ENCODE results near the gene SLC35E3. TPM values are rescaled to one million over a fixed set of nuclear protein-coding genes. Genes with fewer than 3 reads are reported as not detected.
"Not testable (repeated sequence)": the region's sequence is repeated elsewhere in the genome, so short reads cannot be mapped to it uniquely, and the experiment has no call there.

SLC35E3 gene
- total and polyA plus RNA-seq, 7 donors = under 0.01 to 5.3 (median 1.8) TPM

- no peak for DNase-seq
- Histone ChIP-seq H3K4me1 (no peaks in the 10 kb centered on the region), H3K4me3 (no peak overlapping the region), H3K9me3 (no peaks in the 10 kb centered on the region), H3K27me3 (no peaks in the 10 kb centered on the region), H3K36me3 (no peaks in the 10 kb centered on the region), H3K27ac (no peak overlapping the region)
- 97% methylated on average over 3 of the region's 3 CpGs for WGBS, 2 donors
- no peak for TF ChIP-seq CTCF (IDR thresholded peaks at IDR 0.05)
- no peak for TF ChIP-seq POLR2A (IDR thresholded peaks at IDR 0.05)
- TF ChIP-seq EP300 (IDR thresholded peaks at IDR 0.05) = no peak
- TF ChIP-seq POLR2AphosphoS5 (IDR thresholded peaks at IDR 0.05) = no peak
- intact Hi-C loops (cut with DNase I) = no loop called here
Measured at GRCh38 chr12:68794653-68795251, 48.8 kb downstream of the SLC35E3 start.

GRCh38 chr12:68796399-68796798 lies 50.4 kb downstream of the SLC35E3 start:
- TF ChIP-seq EP300 (IDR thresholded peaks at IDR 0.05) (no peak), CTCF (IDR thresholded peaks at IDR 0.05) (no peak), POLR2AphosphoS5 (IDR thresholded peaks at IDR 0.05) (no peak), POLR2A (IDR thresholded peaks at IDR 0.05) (no peak)
- Histone ChIP-seq H3K27ac (no peak overlapping the region), H3K36me3 (no peaks in the 10 kb centered on the region), H3K4me3 (no peak overlapping the region), H3K27me3 (no peaks in the 10 kb centered on the region), H3K9me3 (no peaks in the 10 kb centered on the region), H3K4me1 (no peaks in the 10 kb centered on the region)
- intact Hi-C loops (cut with DNase I) = no loop called here
- WGBS, 2 donors = 96 to 97% methylated on average over 15 of the region's 15 CpGs
- no peak for DNase-seq

GRCh38 chr12:68798882-68799234 lies 52.9 kb downstream of the SLC35E3 start:
- H3K4me3 ChIP-seq = no peak overlapping the region
- H3K27me3 ChIP-seq = no peaks in the 10 kb centered on the region
- no peaks in the 10 kb centered on the region for H3K9me3 ChIP-seq
- 95% methylated on average over 1 of the region's 1 CpG for WGBS, 2 donors
- no peaks in the 10 kb centered on the region for H3K4me1 ChIP-seq
- intact Hi-C loops (cut with DNase I) = no loop called here
- H3K36me3 ChIP-seq = no peaks in the 10 kb centered on the region
- no peak for TF ChIP-seq POLR2AphosphoS5 (IDR thresholded peaks at IDR 0.05)
- no peak for TF ChIP-seq CTCF (IDR thresholded peaks at IDR 0.05)
- no peak for TF ChIP-seq EP300 (IDR thresholded peaks at IDR 0.05)
- no peak for TF ChIP-seq POLR2A (IDR thresholded peaks at IDR 0.05)
- DNase-seq = no peak
- H3K27ac ChIP-seq = no peak overlapping the region

- Histone ChIP-seq H3K4me1 (no peaks in the 10 kb centered on the region), H3K36me3 (no peaks in the 10 kb centered on the region), H3K27ac (no peak overlapping the region), H3K27me3 (no peaks in the 10 kb centered on the region), H3K4me3 (no peak overlapping the region), H3K9me3 (no peaks in the 10 kb centered on the region)
- DNase-seq = no peak
- TF ChIP-seq POLR2A (IDR thresholded peaks at IDR 0.05) (no peak), EP300 (IDR thresholded peaks at IDR 0.05) (no peak)
- 22 to 74% methylated on average over 5 of the region's 5 CpGs for WGBS, 2 donors
- intact Hi-C loops (cut with DNase I) = loop anchor here (10.0 kb wide), 1 partner anchor 1535 kb away; the partner anchor contains the start of gene CAND1
Measured at GRCh38 chr12:68800294-68800693, 54.3 kb downstream of the SLC35E3 start.

- not testable (repeated sequence) for H3K4me1 ChIP-seq, DNase-seq, H3K9me3 ChIP-seq, H3K27me3 ChIP-seq, H3K36me3 ChIP-seq, H3K27ac ChIP-seq, H3K4me3 ChIP-seq
- intact Hi-C loops (cut with DNase I) = loop anchor here (10.0 kb wide), 1 partner anchor 1536 kb away; the partner anchor contains the start of gene CAND1
- WGBS, 2 donors = 89 to 94% methylated on average over 7 of the region's 7 CpGs
Measured at GRCh38 chr12:68801124-68801523, 55.1 kb downstream of the SLC35E3 start.

GRCh38 chr12:68802372-68802745 lies 56.4 kb downstream of the SLC35E3 start:
- not testable (repeated sequence) for H3K27ac ChIP-seq, H3K27me3 ChIP-seq, H3K36me3 ChIP-seq, H3K9me3 ChIP-seq, H3K4me1 ChIP-seq, H3K4me3 ChIP-seq, DNase-seq
- intact Hi-C loops (cut with DNase I) = loop anchor here (10.0 kb wide), 1 partner anchor 1538 kb away; the partner anchor contains the start of gene CAND1
- WGBS, 2 donors = 73 to 83% methylated on average over 2 of the region's 2 CpGs

GRCh38 chr12:68802911-68803651 lies 57.1 kb downstream of the SLC35E3 start:
- not testable (repeated sequence) for DNase-seq, H3K36me3 ChIP-seq, H3K27ac ChIP-seq, H3K4me1 ChIP-seq, H3K4me3 ChIP-seq, H3K9me3 ChIP-seq, H3K27me3 ChIP-seq
- WGBS, 2 donors = 90 to 91% methylated on average over 19 of the region's 19 CpGs
- intact Hi-C loops (cut with DNase I) = loop anchor here (10.0 kb wide), 1 partner anchor 1538 kb away; the partner anchor contains the start of gene CAND1

Data from sigmoid colon (tissue), 7 donors.